ENCODE data around the gene ZBTB2. TPM values are rescaled to one million over a fixed set of nuclear protein-coding genes. Genes with fewer than 3 reads are reported as not detected.

Gene ZBTB2
- total and polyA plus RNA-seq, 2 of the 4 experiments (the other 2 are of a cell fraction), result 11.8 to 17.7 TPM

GRCh38 chr6:151359486-151359885, 31.9 kb downstream of the ZBTB2 start:
- Histone ChIP-seq H4K5ac (ENCODE audit: low read depth, low read length) (no peak overlapping the region), H2AK9ac (replicated peaks; ENCODE audit: low read depth, low read length, poor library complexity) (no peak overlapping the region), H3K9me1 (ENCODE audit: insufficient read depth, low read length) (no peaks in the 10 kb centered on the region), H3K14ac (replicated peaks; ENCODE audit: low read depth, low read length) (no peak overlapping the region), H3K18ac (ENCODE audit: low read depth, low read length) (no peak overlapping the region), H2AK5ac (ENCODE audit: low read depth, low read length) (no peak overlapping the region), H2AFZ (replicated peaks; ENCODE audit: low read length, poor library complexity) (no peak overlapping the region), H3K9me3 (ENCODE audit: control insufficient read depth, insufficient read depth, low read length) (no peaks in the 10 kb centered on the region), H4K20me1 (ENCODE audit: insufficient read depth, low read length) (no peaks in the 10 kb centered on the region), H2BK15ac (ENCODE audit: low read depth, low read length) (no peak overlapping the region), H3K79me1 (ENCODE audit: low read depth in 1 of 2, low read length in 2 of 2) (no peaks in the 10 kb centered on the region), H3K9ac (ENCODE audit: low read depth, low read length) (no peak overlapping the region), H3K4me2 (ENCODE audit: low read depth, low read length) (no peak overlapping the region), H3K4ac (ENCODE audit: low read depth, low read length) (no peak overlapping the region), H3K27me3 (ENCODE audit: control insufficient read depth, insufficient read depth, low read length) (no peaks in the 10 kb centered on the region), H3K23ac (ENCODE audit: low read depth, low read length) (no peak overlapping the region), H3K36me3 (ENCODE audit: control insufficient read depth, insufficient read depth, low read length) (peaks cover 18% of the 10 kb centered on the region), H2BK120ac (ENCODE audit: low read depth, low read length) (no peak overlapping the region), H3K27ac (ENCODE audit: insufficient read depth, low read length) (no peak overlapping the region), H2BK20ac (ENCODE audit: low read depth, low read length) (no peak overlapping the region), H2BK5ac (ENCODE audit: low read depth, low read length, poor library complexity, severe bottlenecking) (no peak overlapping the region), H4K91ac (ENCODE audit: insufficient read depth, low read depth, low read length) (no peak overlapping the region), H4K8ac (ENCODE audit: low read depth in 2 of 2, low read length in 2 of 2) (no peak overlapping the region), H3K4me3 (ENCODE audit: insufficient read depth, low read depth, low read length) (no peak overlapping the region), H3K56ac (ENCODE audit: extremely low read depth, insufficient read depth, low read length) (no peak overlapping the region), H3K4me1 (ENCODE audit: control insufficient read depth, insufficient read depth, low read length) (no peaks in the 10 kb centered on the region)
- no TSS peak for BruUV-seq (replicated peaks)
- ATAC-seq (ENCODE audit: low read depth) (no peak), DNase-seq (no peak)
- TF ChIP-seq NFE2L2 (IDR thresholded peaks at IDR 0.05; ENCODE audit: low read depth, low read length) (no peak), CTCF (conservative IDR thresholded peaks at IDR 0.05; ENCODE audit: low read depth, low read length) (no peak), RAD21 (IDR thresholded peaks at IDR 0.05; ENCODE audit: low read length) (no peak), MXI1 (IDR thresholded peaks at IDR 0.05; ENCODE audit: borderline replicate concordance, low read depth, low read length) (no peak), CEBPB (IDR thresholded peaks at IDR 0.05; ENCODE audit: low read depth, low read length) (no peak), MAFK (IDR thresholded peaks at IDR 0.05; ENCODE audit: low read depth, low read length) (no peak), MAZ (IDR thresholded peaks at IDR 0.05; ENCODE audit: borderline replicate concordance, low read depth, low read length) (no peak), RCOR1 (IDR thresholded peaks at IDR 0.05; ENCODE audit: insufficient replicate concordance, low read length) (no peak), USF2 (IDR thresholded peaks at IDR 0.05; ENCODE audit: low read depth, low read length) (no peak), SMC3 (IDR thresholded peaks at IDR 0.05; ENCODE audit: low read depth, low read length) (no peak), ELK1 (IDR thresholded peaks at IDR 0.05; ENCODE audit: borderline replicate concordance, low read depth, low read length) (no peak)
- intact Hi-C loops (cut with micrococcal nuclease) (no loop called here), dilution Hi-C loops (cut with HindIII; ENCODE audit: low sequenced_read_pairs, unreplicated experiment) (no loop called here), in situ Hi-C loops (cut with MboI; ENCODE audit: low sequenced_read_pairs) (no loop called here)
- ChIA-PET POLR2A (ENCODE audit: unreplicated experiment) (no interaction called here), CTCF (no interaction called here)
- 92% methylated on average over 2 of the region's 5 CpGs; no CpG with 5 or more reads in 1 of the 2 experiments for WGBS, 2 experiments (ENCODE audit: extremely low coverage in 2 of 2, insufficient read length in 1 of 2)

All from IMR-90 (cell line).